HepG2 (cell line): ENCODE measurements around the gene HSP90AB1. TPM values are rescaled to one million over a fixed set of nuclear protein-coding genes. Genes with fewer than 3 reads are reported as not detected.

ENCODE experiments used
- AFF4 ChIP-seq: sonication (generic); formaldehyde crosslinking; IDR thresholded peaks from 2 replicates; pipeline ENCODE4 v1.4.0; 2020; ENCODE audit warnings: missing genetic modification reagents
- DPF2 ChIP-seq: sonication (generic); formaldehyde crosslinking; IDR thresholded peaks from 2 replicates; pipeline ENCODE4 v1.4.0; 2020; ENCODE audit warnings: mild to moderate bottlenecking, low read depth, missing genetic modification reagents, borderline replicate concordance
- DR1 ChIP-seq: sonication (generic); formaldehyde crosslinking; IDR thresholded peaks from 2 replicates; pipeline ENCODE4 v1.8.0; 2021; ENCODE audit warnings: mild to moderate bottlenecking, missing genetic modification reagents, inconsistent platforms
- KMT2B ChIP-seq: IDR thresholded peaks from 2 replicates; pipeline ENCODE4 v1.6.1; 2016; ENCODE audit warnings: missing genetic modification reagents, missing compliant biosample characterization
- PLRG1 ChIP-seq: fragments of 450-650 bp; conservative IDR thresholded peaks from 2 replicates; pipeline ENCODE4 v1.6.1; 2016
- TP53 ChIP-seq: sonication (generic); formaldehyde crosslinking; conservative IDR thresholded peaks from 2 replicates; pipeline ENCODE4 v1.4.0; 2020; ENCODE audit warnings: missing genetic modification reagents
- ZBTB20 ChIP-seq: sonication (generic); formaldehyde crosslinking; IDR thresholded peaks from 2 replicates; pipeline ENCODE4 v1.8.1; 2023; ENCODE audit warnings: missing genetic modification reagents, low read depth, mild to moderate bottlenecking, borderline replicate concordance
- ZBTB21 ChIP-seq: sonication (generic); formaldehyde crosslinking; IDR thresholded peaks from 2 replicates; pipeline ENCODE4 v1.4.0; 2020; ENCODE audit warnings: missing genetic modification reagents
- ZIK1 ChIP-seq: sonication (generic); formaldehyde crosslinking; IDR thresholded peaks from 2 replicates; pipeline ENCODE4 v1.5.0; 2020; ENCODE audit warnings: mild to moderate bottlenecking, low read depth, missing genetic modification reagents, borderline replicate concordance
- ZKSCAN1 ChIP-seq: fragments of 150-350 bp; IDR thresholded peaks from 2 replicates; pipeline ENCODE4 v1.6.1; 2014; ENCODE audit warnings: low read length
- ZNF230 ChIP-seq: sonication (generic); formaldehyde crosslinking; IDR thresholded peaks from 2 replicates; pipeline ENCODE4 v1.4.0; 2020; ENCODE audit warnings: mild to moderate bottlenecking, missing genetic modification reagents
- ZNF264 ChIP-seq: sonication (generic); formaldehyde crosslinking; IDR thresholded peaks from 2 replicates; pipeline ENCODE4 v1.4.0; 2020; ENCODE audit warnings: missing genetic modification reagents
- ZNF431 ChIP-seq: sonication (generic); formaldehyde crosslinking; IDR thresholded peaks from 2 replicates; pipeline ENCODE4 v1.9.0; 2022; ENCODE audit warnings: missing genetic modification reagents, low read depth, mild to moderate bottlenecking, borderline replicate concordance
- ZNF501 ChIP-seq: sonication (generic); formaldehyde crosslinking; IDR thresholded peaks from 2 replicates; pipeline ENCODE4 v1.5.1; 2020; ENCODE audit warnings: mild to moderate bottlenecking, moderate library complexity, missing genetic modification reagents
- polyA plus RNA-seq, 8 experiments: library from polyadenylated mRNA; depleted of rRNA in 3 of 8; stranded (reverse) in 7 of 8; unstranded in 1 of 8; fragments of >200 nt; fragmentation: Illumina TruSeq in 4 of 8; extraction: Trizol in 4 of 8; gene quantifications; 2 replicates each; pipeline versions ENCODE4 v1.2.1 to v1.2.3, GENCODE V29; 2011 to 2016; ENCODE audit warnings: low read depth in 4 of 8, missing spikeins in 1 of 8, mixed read lengths in 1 of 8; ENCODE audit not compliant: insufficient read depth in 1 of 8
- total RNA-seq, 5 experiments: library from RNA; depleted of rRNA; stranded (reverse); fragments of >200 nt; fragmentation: Illumina TruSeq; extraction: Trizol; gene quantifications; 2 replicates each; pipeline ENCODE4 v1.2.3, GENCODE V29; 2016; ENCODE audit warnings: low read depth in 1 of 5
- TF ChIP-seq, protein P1 (sequence below): sonication (generic); formaldehyde crosslinking; IDR thresholded peaks from 2 replicates; pipeline ENCODE4 v1.5.1; 2020; ENCODE audit warnings: missing genetic modification reagents, mild to moderate bottlenecking, borderline replicate concordance
- TF ChIP-seq, protein P2 (sequence below): sonication (generic); formaldehyde crosslinking; IDR thresholded peaks from 2 replicates; pipeline ENCODE4 v1.8.0; 2022; ENCODE audit warnings: missing genetic modification reagents, mild to moderate bottlenecking, moderate library complexity, borderline replicate concordance
- TF ChIP-seq, protein P3 (sequence below): sonication (generic); formaldehyde crosslinking; IDR thresholded peaks from 2 replicates; pipeline ENCODE4 v1.8.0; 2022; ENCODE audit warnings: missing genetic modification reagents, mild to moderate bottlenecking, inconsistent platforms, borderline replicate concordance
- TF ChIP-seq, protein P4 (sequence below): sonication (generic); formaldehyde crosslinking; IDR thresholded peaks from 2 replicates; pipeline ENCODE4 v1.4.0; 2020; ENCODE audit warnings: mild to moderate bottlenecking, low read depth, missing genetic modification reagents

Gene HSP90AB1
- total and polyA plus RNA-seq, 2 of the 13 experiments (the other 11 are each of a cell fraction or from before 2014, with no cell fraction given), result 1,325 to 1,472 TPM

DNA sequence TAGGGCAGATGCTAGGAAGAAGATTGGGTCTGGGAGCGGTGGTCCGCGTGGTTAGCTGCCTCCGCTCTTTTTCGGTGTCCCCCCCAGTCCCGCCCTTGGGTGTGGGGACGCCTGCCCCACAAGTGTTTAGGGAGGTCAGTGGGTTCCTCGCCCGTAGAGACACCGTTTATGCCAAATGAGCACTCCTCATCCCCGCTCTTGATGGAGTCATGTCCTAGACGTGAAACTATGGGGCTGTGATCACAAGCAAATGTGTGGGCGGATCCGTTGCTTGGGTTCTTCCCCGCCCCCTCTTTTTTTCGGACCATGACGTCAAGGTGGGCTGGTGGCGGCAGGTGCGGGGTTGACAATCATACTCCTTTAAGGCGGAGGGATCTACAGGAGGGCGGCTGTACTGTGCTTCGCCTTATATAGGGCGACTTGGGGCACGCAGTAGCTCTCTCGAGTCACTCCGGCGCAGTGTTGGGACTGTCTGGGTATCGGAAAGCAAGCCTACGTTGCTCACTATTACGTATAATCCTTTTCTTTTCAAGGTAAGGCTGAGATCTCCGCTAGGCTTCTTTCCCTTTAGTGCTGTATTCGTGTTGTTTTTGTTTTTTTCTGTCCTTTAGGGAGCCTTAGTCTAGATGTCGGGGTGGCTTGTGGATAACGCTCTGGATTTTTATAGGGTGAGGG is at the start of gene HSP90AB1 (continued):
- TF ChIP-seq DPF2 (CRISPR knock-in tag) (peak; percentile 35; the same call in 1 of the 2 replicates), ZBTB20 (CRISPR knock-in tag) (peak; percentile 0; the same call in 1 of the 2 replicates), ZNF501 (CRISPR knock-in tag) (0 out of 2 replicates have a peak, but pooled peaks have one; percentile 19), ZIK1 (peak; percentile 74; the same call in 1 of the 2 replicates), ZNF431 (CRISPR knock-in tag) (no peak; the same call in 1 of the 2 replicates), DR1 (peak; percentile 99), PLRG1 (no peak), ZBTB21 (CRISPR knock-in tag) (peak; percentile 74), TP53 (CRISPR knock-in tag) (peak; percentile 85), KMT2B (CRISPR knock-in tag) (no peak), AFF4 (CRISPR knock-in tag) (no peak; the same call in 1 of the 2 replicates), ZNF264 (CRISPR knock-in tag) (peak; percentile 94), ZNF230 (0 out of 2 replicates have a peak, but pooled peaks have one; percentile 59), ZKSCAN1 (peak; percentile 77; the same call in 1 of the 2 replicates)
- TF ChIP-seq, protein P1, sequence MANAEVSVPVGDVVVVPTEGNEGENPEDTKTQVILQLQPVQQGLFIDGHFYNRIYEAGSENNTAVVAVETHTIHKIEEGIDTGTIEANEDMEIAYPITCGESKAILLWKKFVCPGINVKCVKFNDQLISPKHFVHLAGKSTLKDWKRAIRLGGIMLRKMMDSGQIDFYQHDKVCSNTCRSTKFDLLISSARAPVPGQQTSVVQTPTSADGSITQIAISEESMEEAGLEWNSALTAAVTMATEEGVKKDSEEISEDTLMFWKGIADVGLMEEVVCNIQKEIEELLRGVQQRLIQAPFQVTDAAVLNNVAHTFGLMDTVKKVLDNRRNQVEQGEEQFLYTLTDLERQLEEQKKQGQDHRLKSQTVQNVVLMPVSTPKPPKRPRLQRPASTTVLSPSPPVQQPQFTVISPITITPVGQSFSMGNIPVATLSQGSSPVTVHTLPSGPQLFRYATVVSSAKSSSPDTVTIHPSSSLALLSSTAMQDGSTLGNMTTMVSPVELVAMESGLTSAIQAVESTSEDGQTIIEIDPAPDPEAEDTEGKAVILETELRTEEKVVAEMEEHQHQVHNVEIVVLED (CRISPR knock-in tag), result no peak; the same call in 1 of the 2 replicates
- TF ChIP-seq, protein P2, sequence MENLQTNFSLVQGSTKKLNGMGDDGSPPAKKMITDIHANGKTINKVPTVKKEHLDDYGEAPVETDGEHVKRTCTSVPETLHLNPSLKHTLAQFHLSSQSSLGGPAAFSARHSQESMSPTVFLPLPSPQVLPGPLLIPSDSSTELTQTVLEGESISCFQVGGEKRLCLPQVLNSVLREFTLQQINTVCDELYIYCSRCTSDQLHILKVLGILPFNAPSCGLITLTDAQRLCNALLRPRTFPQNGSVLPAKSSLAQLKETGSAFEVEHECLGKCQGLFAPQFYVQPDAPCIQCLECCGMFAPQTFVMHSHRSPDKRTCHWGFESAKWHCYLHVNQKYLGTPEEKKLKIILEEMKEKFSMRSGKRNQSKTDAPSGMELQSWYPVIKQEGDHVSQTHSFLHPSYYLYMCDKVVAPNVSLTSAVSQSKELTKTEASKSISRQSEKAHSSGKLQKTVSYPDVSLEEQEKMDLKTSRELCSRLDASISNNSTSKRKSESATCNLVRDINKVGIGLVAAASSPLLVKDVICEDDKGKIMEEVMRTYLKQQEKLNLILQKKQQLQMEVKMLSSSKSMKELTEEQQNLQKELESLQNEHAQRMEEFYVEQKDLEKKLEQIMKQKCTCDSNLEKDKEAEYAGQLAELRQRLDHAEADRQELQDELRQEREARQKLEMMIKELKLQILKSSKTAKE (CRISPR knock-in tag), result no peak
- TF ChIP-seq, protein P3, sequence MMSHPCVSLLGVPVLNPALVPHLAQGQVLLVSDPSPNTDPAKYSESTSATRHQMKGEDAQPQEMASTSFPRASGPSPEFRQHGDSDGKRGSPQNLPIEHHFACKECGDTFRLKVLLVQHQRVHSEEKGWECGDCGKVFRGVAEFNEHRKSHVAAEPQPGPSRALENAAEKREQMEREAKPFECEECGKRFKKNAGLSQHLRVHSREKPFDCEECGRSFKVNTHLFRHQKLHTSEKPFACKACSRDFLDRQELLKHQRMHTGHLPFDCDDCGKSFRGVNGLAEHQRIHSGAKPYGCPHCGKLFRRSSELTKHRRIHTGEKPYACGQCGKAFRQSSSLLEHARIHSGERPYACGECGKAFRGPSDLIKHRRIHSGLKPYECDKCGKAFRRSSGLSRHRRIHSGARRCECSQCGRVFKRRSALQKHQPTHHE, result peak; percentile 87
- TF ChIP-seq, protein P4, sequence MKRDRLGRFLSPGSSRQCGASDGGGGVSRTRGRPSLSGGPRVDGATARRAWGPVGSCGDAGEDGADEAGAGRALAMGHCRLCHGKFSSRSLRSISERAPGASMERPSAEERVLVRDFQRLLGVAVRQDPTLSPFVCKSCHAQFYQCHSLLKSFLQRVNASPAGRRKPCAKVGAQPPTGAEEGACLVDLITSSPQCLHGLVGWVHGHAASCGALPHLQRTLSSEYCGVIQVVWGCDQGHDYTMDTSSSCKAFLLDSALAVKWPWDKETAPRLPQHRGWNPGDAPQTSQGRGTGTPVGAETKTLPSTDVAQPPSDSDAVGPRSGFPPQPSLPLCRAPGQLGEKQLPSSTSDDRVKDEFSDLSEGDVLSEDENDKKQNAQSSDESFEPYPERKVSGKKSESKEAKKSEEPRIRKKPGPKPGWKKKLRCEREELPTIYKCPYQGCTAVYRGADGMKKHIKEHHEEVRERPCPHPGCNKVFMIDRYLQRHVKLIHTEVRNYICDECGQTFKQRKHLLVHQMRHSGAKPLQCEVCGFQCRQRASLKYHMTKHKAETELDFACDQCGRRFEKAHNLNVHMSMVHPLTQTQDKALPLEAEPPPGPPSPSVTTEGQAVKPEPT (CRISPR knock-in tag), result peak; percentile 70
